IMR-90 (cell line): ENCODE results near the gene CYB561A3.

Experiments
- CEBPB ChIP-seq: IDR thresholded peaks from 2 replicates; pipeline ENCODE4 v1.6.1; 2012; ENCODE audit warnings: low read depth, low read length, improper control_type of control experiment
- CHD1 ChIP-seq: IDR thresholded peaks from 2 replicates; pipeline ENCODE4 v1.6.1; 2012; ENCODE audit warnings: low read depth, low read length, improper control_type of control experiment
- CTCF ChIP-seq: conservative IDR thresholded peaks from 2 replicates; pipeline ENCODE4 v1.5.1; 2012; ENCODE audit warnings: mild to moderate bottlenecking, low read depth, low read length, improper control_type of control experiment
- MAZ ChIP-seq: IDR thresholded peaks from 2 replicates; pipeline ENCODE4 v1.6.1; 2012; ENCODE audit warnings: low read depth, mild to moderate bottlenecking, low read length, improper control_type of control experiment, moderate library complexity, borderline replicate concordance
- POLR2A ChIP-seq: IDR thresholded peaks from 2 replicates; pipeline ENCODE4 v1.6.1; 2012; ENCODE audit warnings: mild to moderate bottlenecking, low read depth, low read length
- RAD21 ChIP-seq: IDR thresholded peaks from 2 replicates; pipeline ENCODE4 v1.6.1; 2012; ENCODE audit warnings: low read length, improper control_type of control experiment
- RFX5 ChIP-seq: IDR thresholded peaks from 2 replicates; pipeline ENCODE4 v1.8.0; 2012; ENCODE audit warnings: low read depth, mild to moderate bottlenecking, low read length, moderate library complexity

- no peak for TF ChIP-seq CTCF
- TF ChIP-seq MAZ = no peak
- TF ChIP-seq CHD1 = no peak
- no peak for TF ChIP-seq CEBPB
- TF ChIP-seq RFX5 = no peak
- no peak for TF ChIP-seq POLR2A
- no peak for TF ChIP-seq RAD21
Observed at GRCh38 chr11:61350803-61351202, 10.9 kb downstream of the CYB561A3 start.
